Measurements from ENCODE around the gene CCDC102A. TPM values are rescaled to one million over a fixed set of nuclear protein-coding genes. Genes with fewer than 3 reads are reported as not detected.

CCDC102A gene
- total RNA-seq, 1 experiment from 2014 or later = 4.5 TPM

- intact Hi-C loops (cut with micrococcal nuclease) = loop anchor here (5.0 kb wide), 1 partner anchor 51 kb away; the partner anchor contains the start of gene CCDC102A
- ChIA-PET RAD21 (ENCODE audit: low non-redundant PET in 1 of 2, low total read pairs in 2 of 2, uncharacterized antibody in 2 of 2, unreplicated experiment in 2 of 2) (interaction anchor here in 1 of 2 experiments (0.7 kb wide), 1 partner anchor 548 kb away, joined by 6 read pairs; no protein-coding TSS in a partner anchor), CTCF (interaction anchor here (1.8 kb wide), 1 partner anchor 24 kb away, joined by 6 read pairs; the partner anchor contains the start of gene POLR2C), POLR2A (no interaction called here)
- no peaks in the 10 kb centered on the region for H3K36me3 ChIP-seq (ENCODE audit: control insufficient read depth in 1 of 2, insufficient read depth in 2 of 2, low read length in 2 of 2)
- peak within 1 kb of the TSS; percentile 95 for H3K4me2 ChIP-seq (ENCODE audit: low read length)
- peak within 1 kb of the TSS; percentile 77 for H3K9ac ChIP-seq (ENCODE audit: low read length)
- H3K27ac ChIP-seq (ENCODE audit: low read depth, low read length) = peak within 1 kb of the TSS; percentile 71; the same call in 1 of the 2 replicates
- no peaks in the 10 kb centered on the region for H3K27me3 ChIP-seq (ENCODE audit: insufficient read depth, low read length)
- no peak for DNase-seq (ENCODE audit: low read depth, low spot score)
- ATAC-seq = peak; percentile 97
- TF ChIP-seq POLR2AphosphoS5 (IDR thresholded peaks at IDR 0.05; ENCODE audit: low read depth, low read length) (peak; percentile 61), YY1 (IDR thresholded peaks at IDR 0.05; ENCODE audit: extremely low read depth, insufficient replicate concordance, low read depth, low read length) (no peak)
- peak within 1 kb of the TSS; percentile 74 for H2AFZ ChIP-seq (ENCODE audit: low read depth, low read length, poor library complexity, severe bottlenecking)
- H3K4me3 ChIP-seq (replicated peaks in 1 of 2; ENCODE audit: low read depth in 1 of 2, low read length in 2 of 2) = peak within 1 kb of the TSS; percentile 72 to 77
- no peaks in the 10 kb centered on the region for H3K79me2 ChIP-seq (ENCODE audit: insufficient read depth, low read length)
- no TSS peak for BruUV-seq (replicated peaks)
- H3K9me3 ChIP-seq (ENCODE audit: control insufficient read depth in 1 of 2, insufficient read depth in 1 of 2, low read depth in 1 of 2, low read length in 2 of 2) = no peaks in the 10 kb centered on the region
- H4K20me1 ChIP-seq (ENCODE audit: insufficient read depth) = no peaks in the 10 kb centered on the region
- H3K4me1 ChIP-seq (ENCODE audit: control insufficient read depth in 1 of 2, insufficient read depth in 2 of 2, low read length in 2 of 2) = peaks cover 0 to 21% of the 10 kb centered on the region in 2 experiments
- H3K9me2 ChIP-seq (ENCODE audit: insufficient read depth) = no peaks in the 10 kb centered on the region
Measured at GRCh38 chr16:57485916-57486857, 50.2 kb downstream of the CCDC102A start, which contains the start of gene DOK4. Gene DOK4, minus strand, starts transcription at chr16:57486493. Its CDS starts 6,986 bp downstream, at chr16:57479507.

DNA sequence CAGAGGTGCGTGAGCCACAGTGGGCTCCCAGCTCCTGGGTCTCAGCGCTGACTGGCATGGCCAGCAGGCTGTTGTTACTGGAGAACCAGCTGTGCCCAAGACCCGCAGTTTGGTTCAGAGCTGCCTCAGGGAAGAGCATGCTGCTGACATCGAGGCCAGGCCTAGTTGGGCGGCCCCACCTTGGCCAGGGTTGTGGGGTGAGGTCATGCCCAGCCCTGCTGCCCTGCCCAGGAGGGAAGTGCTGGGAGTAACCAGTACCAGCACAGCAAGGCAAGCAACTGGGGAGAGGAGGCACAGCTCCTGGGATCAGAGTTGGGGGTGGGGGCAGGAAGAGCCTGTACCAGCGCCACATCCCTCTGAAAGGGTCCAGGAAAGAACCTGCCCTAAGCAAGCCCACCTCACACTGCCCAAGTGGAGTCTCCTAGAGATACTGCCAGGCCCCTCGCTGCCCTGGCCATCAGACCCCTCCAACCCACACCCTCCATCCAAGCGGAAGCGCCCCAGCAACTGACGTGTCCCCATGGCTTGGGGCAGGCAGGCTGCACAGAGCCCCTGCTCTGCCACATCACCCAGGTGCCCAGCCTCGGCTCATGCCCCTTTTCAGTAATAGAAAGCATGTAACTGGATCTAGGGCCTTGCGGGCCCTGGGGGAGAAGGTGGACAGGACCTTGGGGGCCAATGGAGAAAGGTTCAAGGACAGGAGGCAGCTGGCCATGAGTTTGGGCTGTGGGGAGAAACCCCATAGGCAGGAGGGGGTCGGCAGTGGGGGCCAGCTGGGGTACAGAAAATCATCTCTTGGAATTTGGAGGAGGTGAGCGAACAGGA is 51.1 kb downstream of the CCDC102A start:
- Histone ChIP-seq H4K20me1 (ENCODE audit: insufficient read depth) (no peaks in the 10 kb centered on the region), H3K4me2 (ENCODE audit: low read length) (peak overlapping the region; percentile 95), H3K4me1 (ENCODE audit: control insufficient read depth in 1 of 2, insufficient read depth in 2 of 2, low read length in 2 of 2) (peaks cover 2 to 26% of the 10 kb centered on the region in 2 experiments), H3K9ac (ENCODE audit: low read length) (peak overlapping the region; percentile 77), H3K4me3 (replicated peaks in 1 of 2; ENCODE audit: low read depth in 1 of 2, low read length in 2 of 2) (peak overlapping the region; percentile 72 to 77), H2AFZ (ENCODE audit: low read depth, low read length, poor library complexity, severe bottlenecking) (no peak overlapping the region), H3K9me3 (ENCODE audit: control insufficient read depth in 1 of 2, insufficient read depth in 1 of 2, low read depth in 1 of 2, low read length in 2 of 2) (no peaks in the 10 kb centered on the region), H3K36me3 (ENCODE audit: control insufficient read depth in 1 of 2, insufficient read depth in 2 of 2, low read length in 2 of 2) (no peaks in the 10 kb centered on the region), H3K79me2 (ENCODE audit: insufficient read depth, low read length) (no peaks in the 10 kb centered on the region), H3K27me3 (ENCODE audit: insufficient read depth, low read length) (no peaks in the 10 kb centered on the region), H3K9me2 (ENCODE audit: insufficient read depth) (no peaks in the 10 kb centered on the region), H3K27ac (ENCODE audit: low read depth, low read length) (peak overlapping the region; percentile 71; the same call in 1 of the 2 replicates)
- no peak for DNase-seq (ENCODE audit: low read depth, low spot score)
- ChIA-PET RAD21 (ENCODE audit: low non-redundant PET in 1 of 2, low total read pairs in 2 of 2, uncharacterized antibody in 2 of 2, unreplicated experiment in 2 of 2) (no interaction called here), CTCF (no interaction called here), POLR2A (interaction anchor here (1.6 kb wide), 1 partner anchor 13 kb away, joined by 3 read pairs; no protein-coding TSS in a partner anchor)
- intact Hi-C loops (cut with micrococcal nuclease) = loop anchor here (5.0 kb wide), 1 partner anchor 52 kb away; the partner anchor contains the start of gene CCDC102A
- no peak for ATAC-seq
- TSS peak; percentile 44 for BruUV-seq (replicated peaks)
- TF ChIP-seq MAX (IDR thresholded peaks at IDR 0.05) (no peak), EZH2 (IDR thresholded peaks at IDR 0.05) (no peak), ZFX (IDR thresholded peaks at IDR 0.05) (no peak), TCF7L2 (IDR thresholded peaks at IDR 0.05; ENCODE audit: borderline replicate concordance, extremely low read depth, insufficient read depth, insufficient read length) (no peak), SP1 (IDR thresholded peaks at IDR 0.05; ENCODE audit: low read depth) (no peak), POLR2AphosphoS5 (IDR thresholded peaks at IDR 0.05; ENCODE audit: low read depth, low read length) (no peak), YY1 (IDR thresholded peaks at IDR 0.05; ENCODE audit: extremely low read depth, insufficient replicate concordance, low read depth, low read length) (no peak), RAD21 (IDR thresholded peaks at IDR 0.05; ENCODE audit: low read depth) (no peak)
- TF ChIP-seq, protein P1, sequence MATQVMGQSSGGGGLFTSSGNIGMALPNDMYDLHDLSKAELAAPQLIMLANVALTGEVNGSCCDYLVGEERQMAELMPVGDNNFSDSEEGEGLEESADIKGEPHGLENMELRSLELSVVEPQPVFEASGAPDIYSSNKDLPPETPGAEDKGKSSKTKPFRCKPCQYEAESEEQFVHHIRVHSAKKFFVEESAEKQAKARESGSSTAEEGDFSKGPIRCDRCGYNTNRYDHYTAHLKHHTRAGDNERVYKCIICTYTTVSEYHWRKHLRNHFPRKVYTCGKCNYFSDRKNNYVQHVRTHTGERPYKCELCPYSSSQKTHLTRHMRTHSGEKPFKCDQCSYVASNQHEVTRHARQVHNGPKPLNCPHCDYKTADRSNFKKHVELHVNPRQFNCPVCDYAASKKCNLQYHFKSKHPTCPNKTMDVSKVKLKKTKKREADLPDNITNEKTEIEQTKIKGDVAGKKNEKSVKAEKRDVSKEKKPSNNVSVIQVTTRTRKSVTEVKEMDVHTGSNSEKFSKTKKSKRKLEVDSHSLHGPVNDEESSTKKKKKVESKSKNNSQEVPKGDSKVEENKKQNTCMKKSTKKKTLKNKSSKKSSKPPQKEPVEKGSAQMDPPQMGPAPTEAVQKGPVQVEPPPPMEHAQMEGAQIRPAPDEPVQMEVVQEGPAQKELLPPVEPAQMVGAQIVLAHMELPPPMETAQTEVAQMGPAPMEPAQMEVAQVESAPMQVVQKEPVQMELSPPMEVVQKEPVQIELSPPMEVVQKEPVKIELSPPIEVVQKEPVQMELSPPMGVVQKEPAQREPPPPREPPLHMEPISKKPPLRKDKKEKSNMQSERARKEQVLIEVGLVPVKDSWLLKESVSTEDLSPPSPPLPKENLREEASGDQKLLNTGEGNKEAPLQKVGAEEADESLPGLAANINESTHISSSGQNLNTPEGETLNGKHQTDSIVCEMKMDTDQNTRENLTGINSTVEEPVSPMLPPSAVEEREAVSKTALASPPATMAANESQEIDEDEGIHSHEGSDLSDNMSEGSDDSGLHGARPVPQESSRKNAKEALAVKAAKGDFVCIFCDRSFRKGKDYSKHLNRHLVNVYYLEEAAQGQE (IDR thresholded peaks at IDR 0.05; ENCODE audit: low read depth) = no peak

Measured in HCT116 (cell line).